ENCODE data around the gene PBX3. TPM values are rescaled to one million over a fixed set of nuclear protein-coding genes. Genes with fewer than 3 reads are reported as not detected.

PBX3 gene
- total and polyA plus RNA-seq, 2 of the 13 experiments (the other 11 are each of a cell fraction or from before 2014, with no cell fraction given): 6.0 to 11.2 TPM

- peak; percentile 100 for TF ChIP-seq TFDP1 (CRISPR knock-in tag; IDR thresholded peaks at IDR 0.05; ENCODE audit: borderline replicate concordance)
- no peak; the same call in 1 of the 2 replicates for TF ChIP-seq GATAD1 (CRISPR knock-in tag; IDR thresholded peaks at IDR 0.05)
- 0 out of 2 replicates have a peak, but pooled peaks have one; percentile 57 for TF ChIP-seq NCOA1 (CRISPR knock-in tag; IDR thresholded peaks at IDR 0.05)
- no peak for TF ChIP-seq CCAR2 (optimal IDR thresholded peaks at IDR 0.05; ENCODE audit: low read depth, low read length)
- peak; percentile 78; the same call in 1 of the 2 replicates for TF ChIP-seq ZNF670 (CRISPR knock-in tag; IDR thresholded peaks at IDR 0.05; ENCODE audit: borderline replicate concordance)
- TF ChIP-seq, protein P1, sequence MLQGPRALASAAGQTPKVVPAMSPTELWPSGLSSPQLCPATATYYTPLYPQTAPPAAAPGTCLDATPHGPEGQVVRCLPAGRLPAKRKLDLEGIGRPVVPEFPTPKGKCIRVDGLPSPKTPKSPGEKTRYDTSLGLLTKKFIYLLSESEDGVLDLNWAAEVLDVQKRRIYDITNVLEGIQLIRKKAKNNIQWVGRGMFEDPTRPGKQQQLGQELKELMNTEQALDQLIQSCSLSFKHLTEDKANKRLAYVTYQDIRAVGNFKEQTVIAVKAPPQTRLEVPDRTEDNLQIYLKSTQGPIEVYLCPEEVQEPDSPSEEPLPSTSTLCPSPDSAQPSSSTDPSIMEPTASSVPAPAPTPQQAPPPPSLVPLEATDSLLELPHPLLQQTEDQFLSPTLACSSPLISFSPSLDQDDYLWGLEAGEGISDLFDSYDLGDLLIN (CRISPR knock-in tag; IDR thresholded peaks at IDR 0.05; ENCODE audit: borderline replicate concordance): peak; percentile 94; the same call in 1 of the 2 replicates
- TF ChIP-seq ZNF430 (CRISPR knock-in tag; IDR thresholded peaks at IDR 0.05): peak; percentile 87; the same call in 1 of the 2 replicates
- TF ChIP-seq HOXA9 (CRISPR knock-in tag; IDR thresholded peaks at IDR 0.05; ENCODE audit: borderline replicate concordance): peak; percentile 93
- no peak; the same call in 1 of the 2 replicates for TF ChIP-seq TOE1 (CRISPR knock-in tag; IDR thresholded peaks at IDR 0.05)
- TF ChIP-seq HNRNPH1 (optimal IDR thresholded peaks at IDR 0.05; ENCODE audit: low read depth, low read length): no peak
- TF ChIP-seq ZFP36L1 (CRISPR knock-in tag; IDR thresholded peaks at IDR 0.05): peak; percentile 96
- TF ChIP-seq RAD21 (CRISPR knock-in tag; IDR thresholded peaks at IDR 0.05): 0 out of 2 replicates have a peak, but pooled peaks have one; percentile 8
- TF ChIP-seq TEF (CRISPR knock-in tag; IDR thresholded peaks at IDR 0.05): peak; percentile 72; the same call in 1 of the 2 replicates
- peak; percentile 75; the same call in 1 of the 2 replicates for TF ChIP-seq KLF9 (CRISPR knock-in tag; IDR thresholded peaks at IDR 0.05; ENCODE audit: low read depth)
- TF ChIP-seq, protein P2, sequence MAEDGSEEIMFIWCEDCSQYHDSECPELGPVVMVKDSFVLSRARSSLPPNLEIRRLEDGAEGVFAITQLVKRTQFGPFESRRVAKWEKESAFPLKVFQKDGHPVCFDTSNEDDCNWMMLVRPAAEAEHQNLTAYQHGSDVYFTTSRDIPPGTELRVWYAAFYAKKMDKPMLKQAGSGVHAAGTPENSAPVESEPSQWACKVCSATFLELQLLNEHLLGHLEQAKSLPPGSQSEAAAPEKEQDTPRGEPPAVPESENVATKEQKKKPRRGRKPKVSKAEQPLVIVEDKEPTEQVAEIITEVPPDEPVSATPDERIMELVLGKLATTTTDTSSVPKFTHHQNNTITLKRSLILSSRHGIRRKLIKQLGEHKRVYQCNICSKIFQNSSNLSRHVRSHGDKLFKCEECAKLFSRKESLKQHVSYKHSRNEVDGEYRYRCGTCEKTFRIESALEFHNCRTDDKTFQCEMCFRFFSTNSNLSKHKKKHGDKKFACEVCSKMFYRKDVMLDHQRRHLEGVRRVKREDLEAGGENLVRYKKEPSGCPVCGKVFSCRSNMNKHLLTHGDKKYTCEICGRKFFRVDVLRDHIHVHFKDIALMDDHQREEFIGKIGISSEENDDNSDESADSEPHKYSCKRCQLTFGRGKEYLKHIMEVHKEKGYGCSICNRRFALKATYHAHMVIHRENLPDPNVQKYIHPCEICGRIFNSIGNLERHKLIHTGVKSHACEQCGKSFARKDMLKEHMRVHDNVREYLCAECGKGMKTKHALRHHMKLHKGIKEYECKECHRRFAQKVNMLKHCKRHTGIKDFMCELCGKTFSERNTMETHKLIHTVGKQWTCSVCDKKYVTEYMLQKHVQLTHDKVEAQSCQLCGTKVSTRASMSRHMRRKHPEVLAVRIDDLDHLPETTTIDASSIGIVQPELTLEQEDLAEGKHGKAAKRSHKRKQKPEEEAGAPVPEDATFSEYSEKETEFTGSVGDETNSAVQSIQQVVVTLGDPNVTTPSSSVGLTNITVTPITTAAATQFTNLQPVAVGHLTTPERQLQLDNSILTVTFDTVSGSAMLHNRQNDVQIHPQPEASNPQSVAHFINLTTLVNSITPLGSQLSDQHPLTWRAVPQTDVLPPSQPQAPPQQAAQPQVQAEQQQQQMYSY (CRISPR knock-in tag; IDR thresholded peaks at IDR 0.05): peak; percentile 88
- TF ChIP-seq ATM (IDR thresholded peaks at IDR 0.05; ENCODE audit: borderline replicate concordance): no peak
- TF ChIP-seq JARID2 (CRISPR knock-in tag; IDR thresholded peaks at IDR 0.05; ENCODE audit: insufficient replicate concordance): no peak
- TF ChIP-seq ZNF552 (CRISPR knock-in tag; IDR thresholded peaks at IDR 0.05; ENCODE audit: borderline replicate concordance): peak; percentile 98
- peak; percentile 81; the same call in 1 of the 2 replicates for TF ChIP-seq LBX2 (CRISPR knock-in tag; IDR thresholded peaks at IDR 0.05; ENCODE audit: borderline replicate concordance)
These were observed 978 bp upstream of the PBX3 start (continued) for GRCh38 chr9:125746017-125746773.

Measured in HepG2 (cell line).